Measurements from ENCODE around the gene HSPA4. TPM values are rescaled to one million over a fixed set of nuclear protein-coding genes. Genes with fewer than 3 reads are reported as not detected.

The HSPA4 gene
- total and polyA plus RNA-seq, 2 of the 4 experiments (the other 2 are of a cell fraction), result 34.9 to 120 TPM

DNA sequence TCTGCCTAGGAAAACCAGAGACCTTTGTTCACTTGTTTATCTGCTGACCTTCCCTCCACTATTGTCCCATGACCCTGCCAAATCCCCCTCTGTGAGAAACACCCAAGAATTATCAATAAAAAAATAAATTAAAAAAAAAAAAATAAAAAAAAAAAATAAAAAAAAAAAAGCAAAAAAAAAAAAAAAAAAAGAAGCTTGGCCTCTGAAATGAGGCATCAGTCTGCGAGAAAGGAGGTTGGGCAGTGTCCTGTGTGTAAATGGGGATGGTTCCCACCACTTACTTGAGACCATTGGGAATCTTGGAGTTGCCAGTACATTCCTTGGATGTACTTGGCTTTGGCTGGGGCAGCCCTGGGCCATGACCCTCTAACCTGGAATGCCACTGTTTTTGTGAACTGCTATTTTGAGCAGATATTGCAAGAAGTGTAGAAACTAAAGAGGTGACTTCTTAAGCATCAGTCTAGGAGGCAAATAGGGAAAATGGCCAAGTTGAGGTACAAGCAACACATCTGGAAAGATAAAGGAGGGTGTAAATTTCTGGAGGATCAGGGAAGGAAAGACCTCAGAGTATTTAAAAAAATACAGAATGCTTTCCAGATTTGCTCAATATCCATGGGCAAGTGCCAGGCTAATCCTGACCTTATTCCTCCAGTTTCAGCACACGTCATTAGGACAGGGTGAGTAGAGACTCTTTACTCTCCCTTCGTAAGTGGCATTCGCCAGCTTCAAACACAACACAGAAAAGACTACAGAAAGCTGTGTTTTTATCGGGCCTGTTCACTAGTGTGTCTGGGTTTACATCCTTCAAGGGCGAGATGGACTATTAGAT is 58.1 kb downstream of the HSPA4 start (continued):
- TF ChIP-seq FOS (IDR thresholded peaks at IDR 0.05; ENCODE audit: low read depth, low read length) (no peak), MAZ (IDR thresholded peaks at IDR 0.05; ENCODE audit: borderline replicate concordance, low read depth, low read length) (no peak)

DNA sequence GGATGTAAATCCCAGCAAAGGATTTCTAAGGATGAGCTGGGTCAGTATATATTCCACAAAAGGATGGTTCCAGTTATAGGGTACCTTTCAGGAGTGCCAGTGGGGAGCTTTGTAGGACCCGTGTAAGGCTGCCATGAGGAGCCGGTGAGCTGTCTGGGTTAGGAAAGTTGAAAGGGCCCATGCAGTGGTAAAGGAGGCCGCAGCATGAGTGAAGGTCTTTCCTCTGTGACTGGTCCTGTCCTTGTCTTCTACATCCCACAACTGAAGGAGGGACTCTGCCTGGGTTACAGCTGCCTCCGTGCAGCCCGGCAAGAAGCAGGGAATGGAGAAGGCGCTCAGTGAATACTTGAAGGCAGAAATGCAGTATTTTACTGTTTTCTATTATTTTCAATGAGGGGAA is 58.9 kb downstream of the HSPA4 start:
- Histone ChIP-seq H3K14ac (replicated peaks; ENCODE audit: low read depth, low read length) (no peak overlapping the region), H2BK15ac (ENCODE audit: low read depth, low read length) (no peak overlapping the region), H3K23ac (ENCODE audit: low read depth, low read length) (no peak overlapping the region), H3K4me3 (ENCODE audit: insufficient read depth, low read depth, low read length) (no peak overlapping the region), H3K4me1 (ENCODE audit: control insufficient read depth, insufficient read depth, low read length) (peaks cover 5% of the 10 kb centered on the region; the same call in 1 of the 2 replicates), H3K18ac (ENCODE audit: low read depth, low read length) (no peak overlapping the region), H2BK5ac (ENCODE audit: low read depth, low read length, poor library complexity, severe bottlenecking) (no peak overlapping the region), H3K27ac (ENCODE audit: insufficient read depth, low read length) (no peak overlapping the region), H4K20me1 (ENCODE audit: insufficient read depth, low read length) (peaks cover 4% of the 10 kb centered on the region; the same call in 1 of the 2 replicates), H2BK120ac (ENCODE audit: low read depth, low read length) (no peak overlapping the region), H2BK20ac (ENCODE audit: low read depth, low read length) (no peak overlapping the region), H3K36me3 (ENCODE audit: control insufficient read depth, insufficient read depth, low read length) (peaks cover 1% of the 10 kb centered on the region; the same call in 1 of the 2 replicates), H3K9ac (ENCODE audit: low read depth, low read length) (no peak overlapping the region), H4K5ac (ENCODE audit: low read depth, low read length) (no peak overlapping the region), H3K9me1 (ENCODE audit: insufficient read depth, low read length) (peaks cover 3% of the 10 kb centered on the region; the same call in 1 of the 2 replicates), H3K56ac (ENCODE audit: extremely low read depth, insufficient read depth, low read length) (no peak overlapping the region), H2AFZ (replicated peaks; ENCODE audit: low read length, poor library complexity) (no peak overlapping the region), H4K91ac (ENCODE audit: insufficient read depth, low read depth, low read length) (no peak overlapping the region), H2AK5ac (ENCODE audit: low read depth, low read length) (no peak overlapping the region), H3K79me1 (ENCODE audit: low read depth in 1 of 2, low read length in 2 of 2) (no peaks in the 10 kb centered on the region), H2AK9ac (replicated peaks; ENCODE audit: low read depth, low read length, poor library complexity) (no peak overlapping the region), H3K9me3 (ENCODE audit: control insufficient read depth, insufficient read depth, low read length) (no peaks in the 10 kb centered on the region), H3K4ac (ENCODE audit: low read depth, low read length) (no peak overlapping the region), H3K27me3 (ENCODE audit: control insufficient read depth, insufficient read depth, low read length) (peaks cover 3% of the 10 kb centered on the region; the same call in 1 of the 2 replicates), H3K4me2 (ENCODE audit: low read depth, low read length) (no peak overlapping the region), H4K8ac (ENCODE audit: low read depth in 2 of 2, low read length in 2 of 2) (no peak overlapping the region)
- dilution Hi-C loops (cut with HindIII; ENCODE audit: low sequenced_read_pairs, unreplicated experiment) (no loop called here), in situ Hi-C loops (cut with MboI; ENCODE audit: low sequenced_read_pairs) (loop anchor here (5.0 to 10.0 kb wide), 3 partner anchors 142 to 834 kb away; no protein-coding TSS in a partner anchor), intact Hi-C loops (cut with micrococcal nuclease) (loop anchor here (1.0 to 10.0 kb wide), 11 partner anchors 138 to 832 kb away; partner anchors contain the start of gene FSTL4)
- 80% methylated on average over 1 of the region's 6 CpGs; no CpG with 5 or more reads in 1 of the 2 experiments for WGBS, 2 experiments (ENCODE audit: extremely low coverage in 2 of 2, insufficient read length in 1 of 2)
- TF ChIP-seq RCOR1 (IDR thresholded peaks at IDR 0.05; ENCODE audit: insufficient replicate concordance, low read length) (no peak), BHLHE40 (IDR thresholded peaks at IDR 0.05; ENCODE audit: low read depth, low read length) (no peak), POLR2A (IDR thresholded peaks at IDR 0.05; ENCODE audit: low read depth, low read length) (no peak), CHD1 (IDR thresholded peaks at IDR 0.05; ENCODE audit: low read depth, low read length) (no peak), MAFK (IDR thresholded peaks at IDR 0.05; ENCODE audit: low read depth, low read length) (no peak)
- DNase-seq, result no peak
- CTCF ChIA-PET, result interaction anchor here (0.5 to 1.6 kb wide), 6 partner anchors 9 to 313 kb away, joined by 3 to 4 read pairs (median 3); no protein-coding TSS in a partner anchor
- POLR2A ChIA-PET (ENCODE audit: unreplicated experiment), result no interaction called here
- BruUV-seq (replicated peaks), result no TSS peak
- ATAC-seq (ENCODE audit: low read depth), result no peak
